HPDE6-E6E7 (cell line): ENCODE data around the gene DAB2IP.

Experiments
- DNase-seq: peaks from one replicate; pipeline ENCODE4 v3.0.0; 2011; ENCODE audit warnings: missing footprints; ENCODE audit errors: extremely low spot score

Gene DAB2IP

DNA sequence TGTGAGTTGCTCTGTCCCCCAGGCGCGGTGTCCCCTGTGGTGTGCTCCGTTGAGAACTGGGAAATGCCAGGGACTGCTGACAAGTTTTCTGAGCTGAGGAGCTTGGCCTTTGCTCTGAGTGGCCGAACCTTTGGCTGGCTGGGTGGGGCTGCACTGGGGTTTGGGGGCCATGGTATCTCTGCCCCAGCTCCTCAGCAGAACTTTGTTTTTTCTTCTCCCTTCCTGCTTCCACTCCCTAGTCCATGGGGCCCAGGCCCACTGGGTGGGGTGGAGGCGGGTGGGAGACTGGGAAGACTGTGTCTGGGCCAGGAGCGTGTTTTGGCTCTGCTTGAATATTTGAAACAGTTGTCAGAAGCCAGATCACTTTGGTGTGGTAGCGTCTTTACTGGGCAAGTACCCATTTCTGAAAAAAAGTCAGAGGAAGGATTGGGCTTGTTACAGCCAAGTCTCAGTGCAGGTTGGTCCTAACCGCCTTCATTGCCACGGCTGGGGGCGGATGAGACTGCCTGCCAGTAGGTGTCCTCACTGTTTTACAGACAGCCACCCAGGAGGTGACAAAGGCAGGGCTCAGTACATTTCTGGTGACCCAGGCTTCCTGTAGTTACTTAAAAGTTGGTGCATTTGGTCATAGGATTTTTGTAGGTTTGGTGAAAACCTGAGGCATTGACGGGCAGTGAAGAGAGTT is 92.7 kb downstream of the DAB2IP start:
- DNase-seq, result no peak

DNA sequence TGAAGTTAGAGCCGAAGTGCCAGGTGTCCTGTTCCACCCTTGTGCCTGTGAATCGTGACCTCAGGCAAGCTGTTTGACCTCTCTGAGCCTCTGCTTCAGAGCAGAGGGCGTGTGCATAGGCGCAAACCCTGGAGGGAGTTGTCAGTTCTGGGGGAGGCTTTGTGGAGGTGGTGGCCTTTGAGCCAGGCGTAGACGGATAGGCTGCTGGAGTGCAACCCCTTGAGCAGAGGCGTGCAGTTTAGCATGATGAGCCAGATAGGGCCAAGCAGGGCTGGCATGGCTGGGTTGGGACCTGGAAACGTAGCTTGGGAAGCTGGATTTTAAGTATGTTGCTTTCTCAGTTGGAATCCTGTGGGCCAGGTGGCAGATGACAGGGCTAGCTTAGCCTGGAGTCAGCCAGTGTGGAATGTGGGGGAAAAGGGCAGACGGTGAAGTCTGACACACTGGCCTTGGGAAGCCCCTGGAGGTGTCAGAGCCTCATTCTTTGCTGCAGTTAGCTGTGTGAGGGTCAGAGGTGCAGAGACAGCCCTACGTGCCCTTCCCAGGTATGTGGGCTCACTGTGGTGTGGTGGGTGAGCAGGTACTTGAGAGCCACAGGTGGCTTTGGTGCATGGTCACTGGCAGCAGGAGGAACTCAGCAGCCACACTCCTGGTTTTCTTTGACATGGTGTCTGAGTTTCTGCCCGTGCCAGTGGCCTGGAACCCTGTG is 93.4 kb downstream of the DAB2IP start:
- no peak for DNase-seq

DNA sequence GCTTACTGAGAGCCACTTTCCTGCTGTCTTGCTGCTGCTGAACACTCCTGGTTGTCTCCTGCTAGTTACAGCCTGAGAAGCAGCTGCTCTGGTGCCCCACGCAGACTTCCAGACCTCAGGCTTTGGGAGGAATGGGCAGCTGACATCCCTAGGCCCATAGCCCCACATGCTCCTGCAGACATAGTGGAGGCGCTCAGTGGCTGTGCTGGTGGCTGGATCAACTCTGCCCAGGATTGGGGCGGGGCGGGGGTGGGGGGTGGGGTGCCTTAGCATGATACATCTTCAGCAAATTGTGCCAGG is 93.9 kb downstream of the DAB2IP start:
- DNase-seq, result no peak

DNA sequence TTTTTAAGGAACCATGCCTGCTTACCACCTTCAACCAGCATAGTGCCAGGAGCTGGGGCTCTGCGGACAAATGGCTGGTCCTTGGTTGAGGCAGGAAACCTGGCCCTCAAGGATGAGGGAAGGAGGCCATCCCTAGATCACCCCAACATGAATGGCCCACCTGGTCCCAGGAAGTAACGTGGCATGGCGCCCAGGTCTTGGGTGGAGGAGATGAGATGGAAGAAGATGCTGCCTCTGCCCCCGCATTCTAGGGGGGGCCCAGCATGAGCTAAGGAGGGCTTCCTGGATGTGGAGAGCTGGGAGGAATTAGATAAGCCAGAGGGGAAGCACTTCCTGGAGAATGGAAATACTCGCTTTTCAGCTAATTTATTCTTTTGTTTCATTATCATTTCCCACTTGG is 95.0 kb downstream of the DAB2IP start:
- DNase-seq, result no peak

DNA sequence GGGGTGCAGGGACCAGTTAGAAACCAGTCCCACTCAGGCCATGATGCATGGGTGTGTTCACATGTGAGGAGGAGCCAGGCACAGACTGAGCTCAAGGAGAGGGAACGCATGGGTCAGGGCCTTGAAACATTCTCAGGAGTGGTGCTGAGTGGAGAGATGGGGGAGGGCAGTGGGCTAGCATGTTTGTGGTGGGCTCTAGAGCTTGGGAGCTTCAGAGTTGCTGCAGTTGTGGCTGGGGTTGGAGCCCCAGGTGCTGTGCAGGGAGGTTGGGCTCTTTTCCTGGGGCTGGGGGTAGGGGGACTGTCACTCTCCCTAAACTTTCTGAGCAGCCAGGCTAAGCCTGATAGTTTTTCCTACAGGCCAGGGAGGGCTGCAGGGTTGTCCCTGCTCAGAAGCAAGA is 95.4 kb downstream of the DAB2IP start:
- no peak for DNase-seq

DNA sequence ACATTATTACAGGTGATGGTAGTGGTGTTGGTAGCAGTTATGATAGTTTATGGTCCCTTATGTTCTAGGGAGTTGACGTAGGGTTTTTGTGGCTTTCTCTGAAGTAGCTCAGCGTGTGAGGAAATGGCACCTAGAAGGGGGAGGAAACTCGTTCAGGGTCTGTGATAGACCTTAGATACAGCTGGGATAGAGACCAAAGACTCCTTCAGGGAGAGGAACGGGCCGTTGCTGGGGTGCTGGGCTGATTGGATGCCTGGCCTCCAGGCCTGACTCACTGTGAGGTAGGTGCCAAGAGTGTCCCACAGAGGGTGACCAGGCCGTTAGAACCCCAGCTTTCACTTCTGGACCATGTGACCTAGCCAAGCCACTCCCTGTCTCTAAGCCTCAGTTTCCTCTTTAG is 96.6 kb downstream of the DAB2IP start:
- no peak for DNase-seq

DNA sequence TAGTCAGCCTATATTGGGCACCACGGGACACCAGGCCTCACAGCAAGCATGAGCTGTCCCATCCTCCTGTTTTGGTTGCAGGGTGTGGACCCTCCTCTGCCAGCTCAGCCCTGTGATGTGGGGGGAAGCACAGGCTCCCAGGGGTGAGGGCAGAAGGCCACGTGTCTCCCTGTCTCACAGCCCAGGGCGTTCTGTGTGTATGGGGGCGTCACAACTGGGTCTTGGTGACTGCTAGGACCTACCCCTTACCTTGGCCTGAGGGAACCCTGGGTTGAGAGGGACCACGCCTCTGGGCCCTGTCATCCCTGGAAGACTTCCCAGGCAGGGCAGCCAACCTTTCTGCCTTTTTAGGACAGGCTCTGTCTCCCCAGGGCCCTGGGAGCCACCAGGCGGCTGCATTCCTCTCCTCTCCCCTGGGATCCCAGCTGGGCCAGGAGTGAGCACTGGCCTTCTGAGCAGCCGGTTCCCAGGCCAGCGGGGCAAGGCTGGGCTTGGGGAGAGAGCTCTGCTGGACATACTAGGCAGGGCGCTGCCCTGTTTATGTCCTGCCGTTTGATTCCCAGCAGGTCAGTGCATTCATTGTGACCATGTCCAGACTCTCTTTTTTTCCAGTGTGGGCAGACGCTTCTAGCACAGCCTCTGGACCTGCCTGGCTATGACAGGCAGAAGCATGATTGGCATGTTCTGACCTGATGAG is 97.4 kb downstream of the DAB2IP start:
- DNase-seq, result no peak

DNA sequence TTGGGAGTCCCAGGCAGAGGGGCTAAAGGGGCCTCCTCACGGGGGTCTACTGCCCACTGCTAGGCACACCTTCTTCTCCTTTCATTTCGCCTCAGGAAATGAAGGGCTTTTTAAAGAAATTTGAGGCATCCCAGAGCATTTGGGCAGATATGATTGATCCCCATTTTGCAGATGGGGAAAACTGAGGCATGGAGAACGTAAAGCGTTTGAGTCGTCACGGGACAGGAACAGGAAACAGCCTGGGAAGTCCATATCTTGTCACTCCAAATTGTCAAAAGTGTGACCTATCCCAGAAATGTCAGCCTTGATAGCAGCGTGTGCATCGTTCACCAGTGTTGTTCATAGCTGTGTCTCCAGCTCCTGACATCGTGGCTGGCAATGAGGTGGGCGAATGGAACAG is 98.2 kb downstream of the DAB2IP start:
- DNase-seq, result no peak

DNA sequence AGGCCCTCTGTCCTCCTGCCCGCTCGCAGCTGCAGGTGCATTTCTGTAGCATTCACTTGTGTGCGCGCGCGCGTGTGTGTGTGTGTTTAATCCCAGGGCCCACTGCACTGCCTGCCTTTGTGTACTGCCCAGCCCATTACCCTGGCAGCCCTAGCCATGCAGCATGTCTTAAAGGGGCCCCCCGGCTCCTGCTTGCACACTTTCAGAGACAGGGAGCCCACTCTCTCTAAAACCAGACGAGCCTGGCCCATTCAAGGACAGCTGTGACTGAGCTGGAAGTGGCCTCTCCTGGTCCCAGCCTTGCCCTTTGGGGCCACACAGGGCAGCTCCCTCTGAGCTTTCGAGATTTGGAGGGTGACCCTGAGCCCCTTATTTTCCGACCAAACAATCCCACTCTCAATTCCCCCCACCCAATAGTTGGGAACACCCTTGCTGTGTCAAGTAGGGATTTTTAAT is 98.9 kb downstream of the DAB2IP start:
- no peak for DNase-seq

DNA sequence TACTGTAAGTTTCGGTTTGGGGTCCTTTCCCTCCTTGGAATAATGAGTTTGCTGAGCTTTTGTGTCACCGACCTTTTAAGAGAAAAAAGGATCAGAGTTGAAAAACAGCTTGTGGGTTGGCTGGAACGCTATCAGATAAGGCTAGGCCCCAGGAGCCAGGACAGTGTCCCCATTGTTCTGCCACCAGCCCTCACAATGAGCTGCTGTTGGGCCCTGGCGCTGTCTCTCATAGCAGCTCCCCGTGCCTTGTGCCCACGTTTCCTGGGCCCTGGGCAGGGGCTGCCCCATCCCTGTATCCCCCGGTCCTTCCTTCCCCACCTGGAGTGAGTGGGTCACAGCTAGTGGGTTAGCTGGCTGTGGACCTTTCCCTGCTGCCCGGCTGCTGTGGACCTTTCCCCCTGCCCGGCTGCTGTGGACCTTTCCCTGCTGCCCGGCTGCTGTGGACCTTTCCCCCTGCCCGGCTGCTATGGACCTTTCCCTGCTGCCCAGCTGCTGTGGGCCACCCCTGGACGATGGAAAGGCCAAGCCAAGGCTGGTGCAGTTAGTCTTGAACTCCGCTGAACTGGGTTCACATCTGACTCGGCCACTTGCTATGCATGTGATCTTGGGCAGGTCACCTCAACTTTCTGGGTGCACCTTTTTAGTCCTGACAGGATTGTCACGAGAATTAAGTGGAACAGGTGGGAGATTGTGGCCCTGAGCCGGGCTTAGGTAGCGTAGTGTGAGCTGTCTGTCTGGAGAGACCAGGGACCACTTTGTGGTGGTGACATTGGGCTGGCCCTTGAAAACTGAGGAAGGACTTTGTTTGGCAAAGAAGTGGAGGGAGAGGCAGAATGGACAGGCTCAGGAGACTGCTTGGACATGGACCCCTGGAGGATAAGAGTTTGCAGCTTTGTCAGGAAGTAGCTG is 99.5 kb downstream of the DAB2IP start:
- DNase-seq, result no peak

DNA sequence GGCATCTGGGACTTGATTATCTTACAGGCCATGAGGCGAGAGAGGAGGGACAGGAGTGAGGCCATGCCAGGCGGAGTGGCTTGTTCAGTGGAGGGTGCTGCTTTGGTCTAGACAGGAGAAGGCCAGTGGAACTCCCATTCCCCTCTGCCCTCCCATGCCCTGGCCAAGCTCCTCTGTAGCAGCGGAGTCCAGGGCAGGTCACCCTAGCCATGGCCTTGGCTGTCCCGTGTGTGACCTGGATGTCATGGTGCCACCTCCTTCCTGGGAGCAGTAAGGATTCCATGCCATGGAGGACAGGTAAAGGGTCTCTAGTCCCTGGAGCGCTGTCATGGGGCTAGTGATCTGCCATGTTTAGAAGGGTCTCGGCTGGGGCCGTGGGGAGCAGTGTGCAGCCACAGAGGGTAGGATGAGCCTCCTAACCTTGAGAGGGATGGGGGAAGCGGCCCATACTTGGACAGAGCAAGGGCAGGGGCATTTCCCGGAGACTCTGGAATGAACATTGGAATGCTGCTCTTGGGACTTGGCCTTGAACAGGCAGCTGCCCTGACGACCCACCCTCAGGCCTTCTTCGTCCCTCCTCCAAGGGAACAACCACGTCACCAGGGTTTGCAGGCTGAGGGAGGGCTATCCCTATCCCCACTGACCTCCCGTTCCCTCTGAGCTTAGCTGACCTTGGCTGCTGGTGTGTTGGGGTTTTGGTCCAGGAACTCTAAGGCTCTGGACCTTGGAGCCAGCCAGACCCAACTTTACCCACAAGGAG is 100.4 kb downstream of the DAB2IP start:
- no peak for DNase-seq

DNA sequence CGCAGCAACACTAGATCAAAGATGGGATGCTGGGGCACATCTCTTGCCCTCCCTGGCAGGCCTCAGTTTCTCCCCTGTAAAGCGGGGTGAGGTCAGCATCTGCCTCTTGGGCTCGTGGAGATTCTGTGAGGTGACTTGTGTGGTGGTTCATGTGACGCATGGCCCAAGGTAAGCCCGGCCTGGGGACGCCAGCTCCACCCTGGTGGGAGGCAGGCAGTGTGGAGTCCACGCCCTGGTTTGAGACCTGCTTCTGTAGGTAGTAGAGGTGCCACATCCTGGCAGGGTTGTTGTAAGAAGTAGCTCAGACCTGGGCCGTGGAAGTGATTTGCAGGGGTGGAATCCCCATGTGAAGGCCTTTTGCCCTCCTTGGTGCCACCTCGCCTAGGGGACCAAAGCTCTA is 101.5 kb downstream of the DAB2IP start:
- DNase-seq, result no peak

DNA sequence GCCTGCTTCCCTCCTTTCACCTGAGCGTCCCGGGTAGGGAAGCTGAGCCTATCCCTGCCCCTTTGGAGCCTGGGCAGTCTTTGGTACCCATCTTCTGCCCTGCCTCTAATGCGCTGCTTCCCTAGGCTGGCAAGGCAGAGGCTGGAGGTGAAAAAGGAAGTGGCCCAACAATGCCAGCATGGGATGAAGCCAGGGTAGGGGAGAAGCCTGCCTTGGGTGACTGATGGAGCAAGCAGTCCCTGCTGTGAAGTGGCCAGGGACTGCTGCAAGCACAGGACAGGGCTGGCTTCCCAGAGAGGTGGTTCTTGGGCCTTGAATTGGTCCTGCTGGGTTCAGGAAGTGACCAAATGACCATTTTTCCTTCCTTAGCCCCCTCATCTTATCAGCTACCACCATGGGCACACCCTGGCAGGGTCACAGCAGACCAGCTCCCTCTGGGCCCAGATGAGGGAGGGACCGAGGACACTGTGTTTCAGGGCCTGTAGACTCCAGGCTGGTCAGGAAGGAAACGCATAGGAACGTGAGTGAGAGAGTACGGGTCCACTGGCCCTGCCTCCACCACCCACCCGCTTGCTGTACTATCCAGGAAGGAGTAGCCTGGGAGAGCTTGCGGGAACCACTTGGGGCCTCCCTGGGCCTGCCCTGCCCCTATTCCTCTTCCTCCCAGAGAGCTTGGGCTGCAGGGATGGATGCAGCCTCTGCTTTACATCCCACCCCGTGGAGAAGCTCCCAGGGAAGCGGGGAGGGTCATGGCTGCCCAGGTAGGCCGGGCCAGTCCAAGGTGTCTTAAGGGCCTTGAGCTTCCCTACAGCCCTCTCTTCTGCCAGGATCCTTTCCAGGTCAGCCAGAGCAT is 102.6 kb downstream of the DAB2IP start:
- DNase-seq, result no peak

DNA sequence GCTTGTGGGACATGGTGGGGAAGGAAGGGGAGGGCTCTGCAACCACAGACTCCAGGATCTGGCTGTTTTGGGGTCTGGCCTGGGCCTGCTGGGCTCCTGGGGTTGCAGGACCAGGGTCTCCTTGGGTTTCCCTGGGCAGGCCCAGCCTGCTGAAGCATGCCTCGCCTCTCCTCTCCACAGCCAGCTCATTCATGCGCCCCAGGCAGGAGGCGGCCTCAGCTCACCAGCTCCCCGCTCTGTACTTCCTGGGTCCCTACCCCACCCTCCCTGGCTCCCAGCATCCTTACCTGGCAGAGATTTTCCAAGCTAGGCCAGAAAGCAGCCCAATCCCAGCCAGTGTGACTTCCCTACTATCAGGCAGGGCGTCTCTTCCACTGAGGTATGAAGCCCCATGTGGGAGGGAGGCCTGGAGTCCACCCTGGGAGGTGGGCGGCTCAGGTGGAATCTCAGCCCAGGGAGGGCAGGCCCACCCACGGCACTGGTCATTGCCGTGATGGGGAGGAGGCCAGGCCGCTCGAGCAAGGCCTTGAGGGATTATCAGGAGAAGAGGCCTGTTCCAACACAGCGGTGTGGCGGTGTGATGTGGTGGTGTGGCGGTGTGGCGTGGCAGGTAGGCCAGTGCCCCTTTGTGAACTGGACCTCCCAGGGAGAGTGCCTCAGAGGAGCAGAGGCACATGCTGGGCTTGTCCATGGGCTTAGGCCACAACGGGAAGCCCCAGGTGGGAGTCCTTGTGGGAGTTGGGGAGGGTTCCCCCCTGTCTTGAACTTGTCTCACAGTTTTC is 103.4 kb downstream of the DAB2IP start:
- DNase-seq, result peak; percentile 73

DNA sequence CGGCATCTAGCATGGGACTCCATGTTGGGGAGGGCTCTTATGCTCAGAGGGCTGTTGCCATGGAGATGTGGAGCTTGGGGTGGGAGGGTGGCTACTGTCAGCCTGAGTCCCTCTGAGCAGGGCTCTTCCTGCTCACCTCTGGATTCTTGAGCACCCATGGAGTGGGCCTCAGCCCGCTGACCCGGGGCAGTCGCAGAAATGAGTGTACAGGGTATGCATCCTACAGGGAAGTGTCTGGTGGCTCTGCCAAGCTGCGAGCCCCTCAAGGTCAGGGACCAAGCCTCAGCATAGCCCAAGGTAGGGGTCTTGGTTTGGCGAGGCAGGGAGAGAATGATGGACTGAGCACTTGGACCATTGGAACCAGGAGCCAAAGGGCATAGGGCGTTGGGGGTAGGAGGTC is 104.1 kb downstream of the DAB2IP start:
- DNase-seq, result no peak

DNA sequence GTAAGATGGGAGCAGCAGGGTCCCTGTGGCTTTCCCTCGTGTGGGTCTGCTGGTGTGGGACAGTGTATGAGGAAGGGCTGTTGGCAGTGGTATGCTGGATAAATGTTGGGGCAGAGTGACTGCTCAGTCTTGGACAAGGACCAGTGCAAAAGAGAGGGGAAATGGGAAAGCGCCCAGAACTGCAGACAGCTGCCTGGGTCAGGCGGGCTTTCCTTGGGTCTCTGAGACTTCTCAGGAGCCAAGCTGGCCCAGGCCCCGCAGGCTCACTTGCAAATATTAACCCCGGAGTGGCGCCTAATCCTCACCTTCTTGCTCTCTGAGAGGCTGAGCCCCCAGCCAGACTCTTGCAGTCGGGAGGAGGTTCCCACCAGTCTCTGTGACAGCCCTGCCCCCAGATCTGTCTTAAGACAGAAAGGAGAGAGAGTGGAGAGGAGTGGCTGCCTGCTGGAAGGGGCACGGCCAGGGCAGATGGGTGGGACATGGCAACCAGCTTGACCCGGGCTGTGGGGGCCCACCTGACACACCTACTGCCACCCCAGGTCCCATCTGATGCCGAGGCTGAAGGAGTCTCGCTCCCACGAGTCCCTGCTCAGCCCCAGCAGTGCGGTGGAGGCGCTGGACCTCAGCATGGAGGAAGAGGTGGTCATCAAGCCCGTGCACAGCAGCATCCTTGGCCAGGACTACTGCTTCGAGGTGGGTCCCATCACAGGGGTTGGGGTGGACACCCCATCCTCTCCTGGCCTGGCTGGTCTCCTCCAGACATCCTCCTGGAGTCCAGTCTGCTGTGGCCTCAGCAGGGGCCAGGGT is 105.2 kb downstream of the DAB2IP start:
- DNase-seq, result no peak

DNA sequence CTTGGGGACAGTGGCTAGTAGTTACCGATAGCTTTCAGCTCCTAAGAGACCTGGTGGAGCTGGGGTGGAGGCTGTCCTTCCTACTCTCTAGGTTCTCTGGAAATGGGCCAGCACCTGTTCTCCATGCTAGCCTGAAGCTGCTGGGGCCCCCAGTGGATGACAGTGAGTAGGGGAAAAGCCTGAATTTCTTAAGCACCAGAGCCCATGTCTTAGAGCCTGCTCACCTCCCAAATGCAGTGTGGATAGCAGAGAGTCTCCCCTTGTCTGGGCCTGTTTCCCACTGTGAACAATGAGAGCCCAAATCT is 105.8 kb downstream of the DAB2IP start:
- no peak for DNase-seq

DNA sequence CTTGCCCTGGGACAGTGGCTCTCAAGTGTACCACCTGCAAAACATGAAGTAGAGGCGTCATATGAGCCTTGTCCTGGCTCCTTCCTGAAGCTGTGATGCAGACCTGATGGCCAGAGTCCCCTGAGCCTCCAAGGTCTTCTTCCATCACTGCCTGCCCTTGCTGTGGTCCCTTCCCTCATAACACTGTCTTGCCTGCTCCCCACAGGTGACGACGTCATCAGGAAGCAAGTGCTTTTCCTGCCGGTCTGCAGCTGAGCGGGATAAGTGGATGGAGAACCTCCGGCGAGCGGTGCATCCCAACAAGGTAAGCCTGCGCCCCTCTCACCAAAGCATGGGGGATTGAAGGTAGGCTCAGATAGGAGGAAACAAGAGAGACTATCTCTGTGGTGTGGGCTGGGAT is 107.3 kb downstream of the DAB2IP start:
- DNase-seq, result no peak

DNA sequence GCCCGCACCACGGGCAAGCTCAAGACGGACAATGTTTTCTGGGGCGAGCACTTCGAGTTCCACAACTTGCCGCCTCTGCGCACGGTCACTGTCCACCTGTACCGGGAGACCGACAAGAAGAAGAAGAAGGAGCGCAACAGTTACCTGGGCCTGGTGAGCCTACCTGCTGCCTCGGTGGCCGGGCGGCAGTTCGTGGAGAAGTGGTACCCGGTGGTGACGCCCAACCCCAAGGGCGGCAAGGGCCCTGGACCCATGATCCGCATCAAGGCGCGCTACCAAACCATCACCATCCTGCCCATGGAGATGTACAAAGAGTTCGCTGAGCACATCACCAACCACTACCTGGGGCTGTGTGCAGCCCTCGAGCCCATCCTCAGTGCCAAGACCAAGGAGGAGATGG is 108.6 kb downstream of the DAB2IP start:
- DNase-seq, result no peak
